BLaER1 (cell line): Measurements from ENCODE around the gene APPL1.

Experiments used
- H3K27ac ChIP-seq: shearing (Covaris generic); formaldehyde crosslinking; 2 replicates; pipeline ENCODE4 v1.8.1; 2022
- H3K27me3 ChIP-seq: shearing (Covaris generic); formaldehyde crosslinking; 2 replicates; pipeline ENCODE4 v1.8.1; 2022
- H3K36me3 ChIP-seq: shearing (Covaris generic); formaldehyde crosslinking; 2 replicates; pipeline ENCODE4 v1.8.1; 2022
- H3K4me1 ChIP-seq: shearing (Covaris generic); formaldehyde crosslinking; 2 replicates; pipeline ENCODE4 v1.8.1; 2022
- H3K4me2 ChIP-seq: shearing (Covaris generic); formaldehyde crosslinking; 2 replicates; pipeline ENCODE4 v1.8.1; 2022
- H3K4me3 ChIP-seq: shearing (Covaris generic); formaldehyde crosslinking; 2 replicates; pipeline ENCODE4 v1.8.1; 2022
- H3K9ac ChIP-seq: shearing (Covaris generic); formaldehyde crosslinking; 2 replicates; pipeline ENCODE4 v1.8.1; 2022
- H3K9me3 ChIP-seq: shearing (Covaris generic); formaldehyde crosslinking; 2 replicates; pipeline ENCODE4 v1.8.1; 2022
- H4K20me1 ChIP-seq: shearing (Covaris generic); formaldehyde crosslinking; 2 replicates; pipeline ENCODE4 v1.8.1; 2022
- Cebpa-rat ChIP-seq: shearing (Covaris generic); IDR thresholded peaks from 2 replicates; pipeline ENCODE4 v1.8.1; 2022

APPL1 gene

GRCh38 chr3:57226176-57226575 lies 1.4 kb upstream of the APPL1 start:
- no peak overlapping the region for H3K9ac ChIP-seq
- H3K4me2 ChIP-seq = peak overlapping the region; percentile 92

DNA sequence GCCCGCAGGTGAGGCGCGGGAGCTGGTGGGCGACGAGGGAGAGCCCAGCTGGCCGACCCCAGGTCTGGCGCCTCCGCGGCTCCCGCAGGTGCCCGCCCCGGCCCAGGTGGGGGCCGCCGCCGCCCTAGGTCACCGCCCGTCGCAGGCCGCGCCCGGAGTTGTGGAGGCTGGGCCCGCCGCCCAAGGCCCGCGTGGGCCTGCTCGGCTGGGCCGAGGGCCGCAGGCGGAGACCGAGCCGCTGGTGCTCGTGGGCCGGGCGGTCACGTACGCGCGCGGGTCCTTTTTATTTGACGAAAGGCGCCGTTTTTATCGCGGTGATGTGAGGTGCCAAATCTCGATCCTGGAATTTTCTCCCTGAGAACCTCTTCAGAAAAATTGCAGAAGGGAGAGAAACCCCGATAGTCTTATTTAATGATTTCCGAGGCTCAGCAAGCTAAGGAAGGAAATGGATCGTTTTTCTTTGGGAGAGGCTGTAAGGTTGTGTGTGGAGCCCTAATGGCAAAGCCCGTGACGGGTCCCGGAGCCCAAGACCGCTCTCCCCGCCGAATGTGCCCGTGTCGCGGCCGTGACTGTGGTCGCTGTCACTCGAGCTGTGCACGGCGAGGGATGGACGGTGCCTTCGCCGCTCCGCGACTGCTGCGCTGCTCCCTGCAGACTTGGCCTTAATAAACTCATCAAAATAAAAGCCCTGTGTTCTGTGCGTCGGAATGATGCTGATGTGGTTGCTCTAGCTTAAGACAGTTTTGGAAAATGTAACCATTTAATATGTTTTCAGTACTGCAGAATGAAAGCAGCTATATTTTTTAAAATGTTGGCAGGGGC lies 612 bp downstream of the APPL1 start:
- no peaks in the 10 kb centered on the region for H3K27me3 ChIP-seq
- no peak for TF ChIP-seq Cebpa-rat
- peak overlapping the region; percentile 92 for H3K4me2 ChIP-seq
- peaks cover 42% of the 10 kb centered on the region for H4K20me1 ChIP-seq
- peaks cover 49% of the 10 kb centered on the region for H3K4me1 ChIP-seq
- peaks cover 14% of the 10 kb centered on the region; the same call in 1 of the 2 replicates for H3K36me3 ChIP-seq
- H3K9ac ChIP-seq = peak overlapping the region; percentile 91
- H3K27ac ChIP-seq = peak overlapping the region; percentile 89
- no peaks in the 10 kb centered on the region; the same call in 1 of the 2 replicates for H3K9me3 ChIP-seq
- peak overlapping the region; percentile 99 for H3K4me3 ChIP-seq

More at GRCh38 chr3:57226176-57226575, 1.4 kb upstream of the APPL1 start:
- TF ChIP-seq Cebpa-rat = no peak
- Histone ChIP-seq H3K4me3 (no peak overlapping the region), H4K20me1 (peaks cover 30% of the 10 kb centered on the region), H3K9me3 (no peaks in the 10 kb centered on the region), H3K27me3 (no peaks in the 10 kb centered on the region), H3K4me1 (peaks cover 49% of the 10 kb centered on the region), H3K36me3 (peaks cover 5% of the 10 kb centered on the region; the same call in 1 of the 2 replicates), H3K27ac (no peak overlapping the region)

- peak overlapping the region; percentile 92 for H3K4me2 ChIP-seq
- peaks cover 14% of the 10 kb centered on the region; the same call in 1 of the 2 replicates for H3K36me3 ChIP-seq
- peaks cover 45% of the 10 kb centered on the region for H3K4me1 ChIP-seq
- peaks cover 54% of the 10 kb centered on the region for H4K20me1 ChIP-seq
- H3K27me3 ChIP-seq = no peaks in the 10 kb centered on the region
- TF ChIP-seq Cebpa-rat = no peak
- no peak overlapping the region for H3K4me3 ChIP-seq
- H3K9ac ChIP-seq = no peak overlapping the region
- H3K27ac ChIP-seq = no peak overlapping the region
- H3K9me3 ChIP-seq = no peaks in the 10 kb centered on the region; the same call in 1 of the 2 replicates
Measured at GRCh38 chr3:57230006-57230405, 2.5 kb downstream of the APPL1 start.

DNA sequence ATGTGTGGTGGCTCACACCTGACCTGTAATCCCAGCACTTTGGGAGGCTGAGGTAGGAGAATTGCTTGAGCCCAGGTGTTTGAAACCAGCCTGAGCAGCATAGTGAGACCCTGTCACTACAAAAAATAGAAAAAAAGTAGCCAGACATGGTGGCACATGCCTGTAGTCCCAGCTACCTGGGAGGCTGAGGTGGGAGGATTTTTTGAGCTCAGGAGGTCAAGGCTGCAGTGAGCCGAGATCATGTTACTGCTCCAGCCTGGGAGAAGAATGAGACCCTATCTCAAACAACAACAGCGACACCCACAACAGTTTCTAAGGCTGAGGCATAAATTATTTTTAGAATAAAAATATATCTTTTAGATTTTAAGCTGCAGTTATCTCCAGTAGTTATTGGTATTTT lies 6.3 kb downstream of the APPL1 start:
- Histone ChIP-seq H3K4me3 (no peak overlapping the region), H3K9me3 (peaks cover 2% of the 10 kb centered on the region; the same call in 1 of the 2 replicates), H3K36me3 (peaks cover 38% of the 10 kb centered on the region), H3K4me1 (peaks cover 20% of the 10 kb centered on the region), H3K27me3 (no peaks in the 10 kb centered on the region), H3K4me2 (no peak overlapping the region), H3K9ac (no peak overlapping the region), H3K27ac (no peak overlapping the region), H4K20me1 (peaks cover 58% of the 10 kb centered on the region)
- TF ChIP-seq Cebpa-rat = no peak

- no peak for TF ChIP-seq Cebpa-rat
- Histone ChIP-seq H3K4me1 (peaks cover 9% of the 10 kb centered on the region), H3K4me2 (no peak overlapping the region), H3K9me3 (peaks cover 6% of the 10 kb centered on the region; the same call in 1 of the 2 replicates), H3K27me3 (no peaks in the 10 kb centered on the region), H3K27ac (no peak overlapping the region), H4K20me1 (peaks cover 47% of the 10 kb centered on the region), H3K36me3 (peaks cover 49% of the 10 kb centered on the region), H3K9ac (no peak overlapping the region), H3K4me3 (no peak overlapping the region)
Measured at GRCh38 chr3:57234613-57235575, 7.4 kb downstream of the APPL1 start.

GRCh38 chr3:57244946-57245345 lies 17.4 kb downstream of the APPL1 start:
- TF ChIP-seq Cebpa-rat = no peak
- Histone ChIP-seq H3K4me3 (no peak overlapping the region), H4K20me1 (no peaks in the 10 kb centered on the region), H3K36me3 (peaks cover 84% of the 10 kb centered on the region), H3K27ac (no peak overlapping the region), H3K9ac (no peak overlapping the region), H3K27me3 (no peaks in the 10 kb centered on the region), H3K4me2 (no peak overlapping the region), H3K4me1 (peaks cover 4% of the 10 kb centered on the region; the same call in 1 of the 2 replicates), H3K9me3 (no peaks in the 10 kb centered on the region)

- TF ChIP-seq Cebpa-rat = no peak
- Histone ChIP-seq H4K20me1 (no peaks in the 10 kb centered on the region), H3K4me1 (no peaks in the 10 kb centered on the region), H3K4me2 (no peak overlapping the region), H3K4me3 (no peak overlapping the region), H3K9me3 (no peaks in the 10 kb centered on the region), H3K9ac (no peak overlapping the region), H3K27me3 (no peaks in the 10 kb centered on the region), H3K36me3 (peaks cover 61% of the 10 kb centered on the region), H3K27ac (no peak overlapping the region)
Measured at GRCh38 chr3:57252404-57252803, 24.9 kb downstream of the APPL1 start.

DNA sequence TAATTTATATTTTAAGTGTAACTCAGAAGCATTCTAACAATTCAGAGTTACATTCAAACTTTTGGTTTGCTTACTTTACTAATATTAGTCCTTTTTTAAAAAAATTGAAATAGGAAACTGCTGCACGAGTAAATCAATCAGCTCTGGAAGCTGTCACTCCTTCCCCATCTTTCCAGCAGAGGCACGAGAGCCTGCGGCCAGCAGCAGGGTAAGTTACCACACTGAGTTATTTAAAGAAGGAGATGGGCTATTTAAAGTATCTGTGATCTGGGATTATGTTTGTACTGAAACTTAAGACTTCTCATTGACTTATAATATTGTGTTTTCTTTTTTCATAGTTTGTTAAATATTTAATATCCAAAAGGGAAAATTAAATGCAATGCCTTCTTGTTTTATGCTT lies 29.3 kb downstream of the APPL1 start:
- Histone ChIP-seq H3K4me3 (no peak overlapping the region), H3K27me3 (no peaks in the 10 kb centered on the region), H4K20me1 (no peaks in the 10 kb centered on the region), H3K27ac (no peak overlapping the region), H3K4me1 (no peaks in the 10 kb centered on the region), H3K36me3 (peaks cover 72% of the 10 kb centered on the region), H3K9ac (no peak overlapping the region), H3K4me2 (no peak overlapping the region), H3K9me3 (no peaks in the 10 kb centered on the region)
- no peak for TF ChIP-seq Cebpa-rat

GRCh38 chr3:57257678-57258077 lies 30.1 kb downstream of the APPL1 start:
- Histone ChIP-seq H3K27me3 (no peaks in the 10 kb centered on the region), H4K20me1 (no peaks in the 10 kb centered on the region), H3K4me2 (no peak overlapping the region), H3K36me3 (peaks cover 76% of the 10 kb centered on the region), H3K4me1 (no peaks in the 10 kb centered on the region), H3K9me3 (peaks cover 2% of the 10 kb centered on the region; the same call in 1 of the 2 replicates), H3K4me3 (no peak overlapping the region), H3K27ac (no peak overlapping the region), H3K9ac (no peak overlapping the region)
- TF ChIP-seq Cebpa-rat = no peak
